Prostate gland (tissue), 2 donors: ENCODE results near the gene ZNF385D. TPM values are rescaled to one million over a fixed set of nuclear protein-coding genes. Genes with fewer than 3 reads are reported as not detected.

Source experiments
- DNase-seq: peaks from one replicate; pipeline ENCODE4 v3.0.0-alpha.2; 2019; ENCODE audit warnings: low spot score
- H3K27ac ChIP-seq, 2 donors: fragments of 200-600 bp; sonication (generic); 2 replicates each; pipeline ENCODE4 v1.5.1; 2017 to 2019
- H3K27me3 ChIP-seq: fragments of 200-600 bp; sonication (generic); replicated peaks from 2 replicates; pipeline ENCODE4 v1.5.1; 2019; ENCODE audit not compliant: insufficient read depth
- H3K36me3 ChIP-seq, 2 donors: fragments of 200-600 bp; sonication (generic); 1 replicate in 1 of 2; 2 replicates in 1 of 2; pipeline versions ENCODE4 v1.5.1 to v1.8.1; 2017 to 2019
- H3K4me1 ChIP-seq: fragments of 200-600 bp; sonication (generic); replicated peaks from 2 replicates; pipeline ENCODE4 v1.5.1; 2019
- H3K4me3 ChIP-seq, 2 donors: fragments of 200-600 bp; sonication (generic); 2 replicates each; pipeline ENCODE4 v1.5.1; 2017 to 2019
- H3K9me3 ChIP-seq: fragments of 200-600 bp; sonication (generic); 2 replicates; pipeline ENCODE4 v1.5.1; 2017
- POLR2A ChIP-seq: fragments of 450-650 bp; IDR thresholded peaks from one replicate; pipeline ENCODE4 v1.6.1; 2016; ENCODE audit warnings: antibody characterized with exemption, mild to moderate bottlenecking
- POLR2AphosphoS5 ChIP-seq: sonication (generic); formaldehyde crosslinking; IDR thresholded peaks from one replicate; pipeline ENCODE4 v1.6.1; 2017; ENCODE audit warnings: antibody characterized with exemption
- WGBS: methylation state at CpG from one replicate; pipeline ENCODE4 v1.1.5; 2018; 5-methylcytosine and 5-hydroxymethylcytosine counted together
- intact Hi-C: fragments of 100-400 bp; cut with DNase I; formaldehyde crosslinking; loops from one replicate; pipeline ENCODE4 v1.14.2; 2022
- total RNA-seq, 2 donors: library from RNA; depleted of rRNA; stranded (reverse); fragments of >200 nt; gene quantifications; one replicate each; pipeline ENCODE4 v1.1.0, GENCODE V29; 2016
- TF ChIP-seq, protein P1 (sequence below), 4 experiments: fragments of 200-600 bp in 2 of 4; fragments of 450-650 bp in 2 of 4; sonication (generic) in 2 of 4; IDR thresholded peaks; 1 replicate in 3 of 4; 2 replicates in 1 of 4; pipeline ENCODE4 v1.5.1; 2016 to 2019; ENCODE audit warnings: antibody characterized with exemption in 4 of 4, mild to moderate bottlenecking in 2 of 4, moderate library complexity in 2 of 4

ZNF385D gene
- total RNA-seq, 2 donors from 2014 or later = 1.0 to 5.9 TPM

DNA sequence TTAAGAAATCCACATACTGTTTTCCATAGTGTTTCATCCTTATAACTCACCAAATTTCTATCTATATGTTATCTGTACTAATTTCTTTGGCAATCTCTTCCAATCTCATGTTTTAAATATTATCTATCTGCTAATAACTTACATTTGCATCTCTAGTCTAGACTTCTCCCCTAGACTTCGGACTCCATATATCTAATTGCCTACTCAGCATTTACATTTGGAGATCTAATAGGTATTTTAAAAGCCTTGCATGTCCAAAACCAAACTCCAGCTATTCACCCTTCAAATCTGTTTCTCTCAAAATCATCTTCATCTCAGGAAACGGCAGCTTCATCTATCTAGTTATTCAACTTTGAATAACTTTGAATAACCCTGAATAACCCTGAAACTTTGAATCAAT, 35.3 kb downstream of the ZNF385D start:
- H3K36me3 ChIP-seq = no peaks in the 10 kb centered on the region
- TF ChIP-seq POLR2A (no peak), POLR2AphosphoS5 (no peak)
- TF ChIP-seq, protein P1, sequence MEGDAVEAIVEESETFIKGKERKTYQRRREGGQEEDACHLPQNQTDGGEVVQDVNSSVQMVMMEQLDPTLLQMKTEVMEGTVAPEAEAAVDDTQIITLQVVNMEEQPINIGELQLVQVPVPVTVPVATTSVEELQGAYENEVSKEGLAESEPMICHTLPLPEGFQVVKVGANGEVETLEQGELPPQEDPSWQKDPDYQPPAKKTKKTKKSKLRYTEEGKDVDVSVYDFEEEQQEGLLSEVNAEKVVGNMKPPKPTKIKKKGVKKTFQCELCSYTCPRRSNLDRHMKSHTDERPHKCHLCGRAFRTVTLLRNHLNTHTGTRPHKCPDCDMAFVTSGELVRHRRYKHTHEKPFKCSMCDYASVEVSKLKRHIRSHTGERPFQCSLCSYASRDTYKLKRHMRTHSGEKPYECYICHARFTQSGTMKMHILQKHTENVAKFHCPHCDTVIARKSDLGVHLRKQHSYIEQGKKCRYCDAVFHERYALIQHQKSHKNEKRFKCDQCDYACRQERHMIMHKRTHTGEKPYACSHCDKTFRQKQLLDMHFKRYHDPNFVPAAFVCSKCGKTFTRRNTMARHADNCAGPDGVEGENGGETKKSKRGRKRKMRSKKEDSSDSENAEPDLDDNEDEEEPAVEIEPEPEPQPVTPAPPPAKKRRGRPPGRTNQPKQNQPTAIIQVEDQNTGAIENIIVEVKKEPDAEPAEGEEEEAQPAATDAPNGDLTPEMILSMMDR (IDR thresholded peaks at IDR 0.05) = no peak
- no peaks in the 10 kb centered on the region for H3K9me3 ChIP-seq
- intact Hi-C loops = no loop called here
- DNase-seq = no peak
- no peaks in the 10 kb centered on the region for H3K27me3 ChIP-seq
- H3K4me3 ChIP-seq = no peak overlapping the region
- WGBS = 48% methylated on average over 2 of the region's 2 CpGs
- H3K27ac ChIP-seq = no peak overlapping the region
- no peaks in the 10 kb centered on the region for H3K4me1 ChIP-seq

- no peaks in the 10 kb centered on the region for H3K4me1 ChIP-seq
- intact Hi-C loops = no loop called here
- no peaks in the 10 kb centered on the region for H3K27me3 ChIP-seq
- no peaks in the 10 kb centered on the region for H3K9me3 ChIP-seq
- no peaks in the 10 kb centered on the region for H3K36me3 ChIP-seq
- 26% methylated on average over 3 of the region's 3 CpGs for WGBS
- H3K27ac ChIP-seq = no peak overlapping the region
- TF ChIP-seq, protein P1 (IDR thresholded peaks at IDR 0.05) = no peak
- TF ChIP-seq POLR2A = no peak
- no peak for TF ChIP-seq POLR2AphosphoS5
- H3K4me3 ChIP-seq = no peak overlapping the region
- peak; percentile 15 for DNase-seq
These were observed 45.2 kb downstream of the ZNF385D start for GRCh38 chr3:21705769-21706168.

DNA sequence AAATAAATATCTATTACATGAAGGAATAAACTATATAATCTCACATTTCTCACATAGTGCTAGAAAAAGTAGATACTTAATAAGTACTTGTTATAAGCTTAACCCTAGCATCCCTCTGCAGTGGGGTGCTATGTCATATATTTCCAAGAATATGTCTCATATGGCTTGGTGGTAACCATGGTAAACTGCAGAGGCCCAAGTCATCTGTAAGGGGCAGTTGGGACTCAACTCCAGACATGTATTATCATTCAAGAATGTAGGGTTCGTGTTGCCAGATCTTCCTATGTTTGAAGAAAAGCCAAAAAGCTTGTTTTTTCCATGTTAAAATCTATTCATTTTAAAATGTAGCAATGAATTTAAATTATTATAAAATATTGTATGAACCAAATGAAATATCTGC, 46.2 kb downstream of the ZNF385D start:
- no peak for DNase-seq
- 97% methylated on average over 1 of the region's 1 CpG for WGBS
- intact Hi-C loops = no loop called here
- no peaks in the 10 kb centered on the region for H3K9me3 ChIP-seq
- H3K4me1 ChIP-seq = no peaks in the 10 kb centered on the region
- no peak overlapping the region for H3K27ac ChIP-seq
- no peaks in the 10 kb centered on the region for H3K27me3 ChIP-seq
- TF ChIP-seq, protein P1 (IDR thresholded peaks at IDR 0.05) = no peak
- TF ChIP-seq POLR2AphosphoS5 (no peak), POLR2A (no peak)
- H3K36me3 ChIP-seq = no peaks in the 10 kb centered on the region
- no peak overlapping the region for H3K4me3 ChIP-seq

GRCh38 chr3:21703291-21703690, 47.7 kb downstream of the ZNF385D start:
- H3K27me3 ChIP-seq = no peaks in the 10 kb centered on the region
- no peak overlapping the region for H3K27ac ChIP-seq
- no peaks in the 10 kb centered on the region for H3K36me3 ChIP-seq
- H3K9me3 ChIP-seq = no peaks in the 10 kb centered on the region
- 66% methylated on average over 2 of the region's 2 CpGs for WGBS
- H3K4me3 ChIP-seq = no peak overlapping the region
- no peak for TF ChIP-seq POLR2AphosphoS5
- TF ChIP-seq, protein P1 (IDR thresholded peaks at IDR 0.05) = no peak
- DNase-seq = no peak
- intact Hi-C loops = no loop called here
- H3K4me1 ChIP-seq = no peaks in the 10 kb centered on the region

GRCh38 chr3:21697707-21698106, 53.3 kb downstream of the ZNF385D start:
- intact Hi-C loops = no loop called here
- H3K27me3 ChIP-seq = no peaks in the 10 kb centered on the region
- H3K27ac ChIP-seq = no peak overlapping the region
- no peak overlapping the region for H3K4me3 ChIP-seq
- no peaks in the 10 kb centered on the region for H3K9me3 ChIP-seq
- TF ChIP-seq POLR2A (no peak), POLR2AphosphoS5 (no peak)
- TF ChIP-seq, protein P1 (IDR thresholded peaks at IDR 0.05) = no peak
- WGBS = 73% methylated on average over 3 of the region's 3 CpGs
- H3K36me3 ChIP-seq = no peaks in the 10 kb centered on the region
- DNase-seq = no peak
- H3K4me1 ChIP-seq = no peaks in the 10 kb centered on the region
